ENCODE measurements around the gene TMEM86A.

TMEM86A gene

GRCh38 chr11:18727479-18728236 lies 29.1 kb downstream of the TMEM86A start:
- no peak for DNase-seq

DNA sequence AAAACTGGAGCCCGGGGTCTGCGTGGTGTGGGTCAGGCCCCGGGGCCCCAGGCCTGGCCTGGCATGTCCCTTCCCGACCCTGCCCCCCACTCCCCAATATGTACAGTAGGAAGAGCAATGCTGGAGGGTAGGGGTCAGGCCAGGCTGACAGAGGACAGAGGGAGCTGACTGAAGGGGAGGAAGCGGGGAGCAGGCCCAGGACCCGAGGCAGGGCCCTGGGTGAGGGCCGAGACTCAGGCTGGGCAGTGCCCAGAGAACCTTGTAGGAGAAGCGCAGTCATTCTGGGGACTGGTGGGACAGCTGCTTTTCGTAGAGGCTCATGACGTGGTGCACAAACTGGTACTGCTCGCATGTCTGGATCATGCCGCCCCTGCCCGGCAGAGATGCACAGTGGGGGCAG lies 30.1 kb downstream of the TMEM86A start:
- no peak for DNase-seq

- no peak for DNase-seq
These were observed 30.8 kb downstream of the TMEM86A start for GRCh38 chr11:18729426-18729825.

DNA sequence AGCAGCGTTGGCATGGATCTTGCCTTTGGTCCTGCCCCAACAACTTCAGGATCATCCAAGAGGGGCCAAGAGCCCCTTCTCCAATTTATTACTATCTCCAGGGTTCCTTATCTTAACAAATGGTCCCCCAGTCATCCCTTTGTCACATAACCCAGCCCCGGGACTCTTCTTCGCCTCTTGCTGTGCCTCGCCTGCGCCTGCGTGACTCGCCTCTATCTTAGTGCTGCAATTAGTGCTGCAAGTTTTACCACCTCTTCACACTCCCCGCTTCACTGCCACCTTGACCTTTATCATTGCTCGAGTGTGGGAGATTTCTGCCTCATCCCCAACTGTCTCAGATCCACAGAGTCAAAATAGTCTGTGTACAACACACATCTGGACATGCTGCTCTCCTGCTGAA lies 31.4 kb downstream of the TMEM86A start:
- no peak for DNase-seq

- DNase-seq, result no peak
These were observed 32.9 kb downstream of the TMEM86A start for GRCh38 chr11:18731441-18731840.

DNA sequence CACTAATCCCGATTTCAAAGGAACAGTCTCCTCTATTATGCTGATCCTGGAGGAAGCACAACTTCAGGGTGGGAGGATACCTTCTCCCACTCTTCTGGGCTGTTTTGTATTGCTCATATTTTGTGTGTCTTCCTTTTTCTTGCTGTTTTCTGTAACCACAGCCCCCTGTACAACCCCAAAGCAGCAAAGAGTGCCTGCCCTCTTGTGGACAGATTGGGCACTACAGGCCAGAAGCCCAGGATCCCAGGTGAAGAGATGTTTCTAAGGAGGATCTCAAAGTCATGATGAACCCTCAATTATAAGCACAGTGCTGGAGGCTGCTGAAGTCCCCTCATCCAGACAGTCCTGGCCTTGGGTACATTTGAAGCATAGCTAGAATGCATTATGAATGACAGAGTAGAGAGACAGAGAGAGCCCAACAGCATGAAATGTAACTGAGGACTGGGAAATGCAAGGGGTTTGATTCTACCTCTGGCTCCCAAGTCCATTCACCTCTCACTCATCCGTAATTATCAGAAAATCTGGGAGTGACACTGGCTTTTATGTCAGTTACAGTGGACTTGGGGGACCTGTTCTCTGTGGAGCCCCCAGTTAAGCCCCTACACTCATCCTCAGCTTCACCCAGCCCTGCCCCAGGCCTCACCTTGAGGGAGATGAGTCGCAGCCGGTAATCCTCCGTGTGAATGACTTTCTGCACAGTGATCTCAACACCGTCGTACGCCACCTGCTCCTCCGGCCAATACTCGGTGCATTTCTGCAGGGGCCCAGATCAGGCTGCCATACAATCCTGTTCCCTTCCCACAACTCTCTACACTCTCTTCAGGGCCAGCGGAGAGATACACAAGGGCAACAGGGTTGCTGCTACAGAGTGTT lies 33.6 kb downstream of the TMEM86A start:
- no peak for DNase-seq

- DNase-seq, result no peak
These were observed 34.6 kb downstream of the TMEM86A start for GRCh38 chr11:18733202-18733601.

DNA sequence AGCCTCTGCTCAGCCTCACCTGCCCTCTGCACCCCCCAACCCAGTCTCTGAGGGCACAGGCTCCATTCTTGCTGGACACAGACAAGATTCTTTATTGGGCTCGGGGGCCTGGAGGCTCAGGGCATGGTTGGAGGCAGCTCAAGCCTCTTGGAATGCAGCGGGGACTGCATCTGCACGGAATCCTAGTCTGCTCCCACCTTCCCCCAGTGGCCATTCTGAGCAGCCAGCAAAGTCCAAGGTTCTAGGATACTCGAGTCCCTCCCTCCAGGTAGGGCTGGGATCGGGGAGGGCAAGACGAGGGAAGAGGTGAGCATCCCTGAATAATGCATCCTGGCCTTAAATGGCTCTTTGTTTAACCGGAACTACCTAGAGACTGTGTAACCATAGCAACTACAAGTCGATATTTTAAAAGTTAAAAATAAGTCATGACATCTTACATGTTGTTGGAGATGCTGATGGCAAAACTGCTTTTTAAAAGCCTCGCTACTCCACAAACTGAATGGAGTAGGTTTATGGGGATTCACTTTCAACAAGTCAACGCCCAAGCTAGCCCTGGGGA lies 38.1 kb downstream of the TMEM86A start:
- no peak for DNase-seq

DNA sequence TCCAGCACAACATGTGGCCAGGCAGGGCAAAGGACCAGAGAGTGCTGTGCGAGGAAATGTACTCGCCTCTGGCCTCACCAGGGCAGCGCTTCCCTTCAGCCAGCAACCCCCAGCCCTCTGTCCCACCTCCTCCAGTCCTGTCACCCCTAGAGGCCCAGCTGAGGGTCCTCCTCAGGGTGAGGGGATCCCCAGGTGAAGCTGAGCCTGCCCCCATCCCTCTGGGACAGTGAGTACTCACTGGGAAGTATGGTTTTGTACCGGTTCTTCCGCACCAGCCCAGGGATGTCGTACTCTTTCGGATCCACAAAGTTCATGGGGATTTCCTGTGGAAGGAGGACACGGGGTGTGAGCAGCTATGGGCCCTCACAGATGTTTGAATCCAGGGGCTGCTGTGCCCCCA lies 39.1 kb downstream of the TMEM86A start:
- DNase-seq, result no peak

DNA sequence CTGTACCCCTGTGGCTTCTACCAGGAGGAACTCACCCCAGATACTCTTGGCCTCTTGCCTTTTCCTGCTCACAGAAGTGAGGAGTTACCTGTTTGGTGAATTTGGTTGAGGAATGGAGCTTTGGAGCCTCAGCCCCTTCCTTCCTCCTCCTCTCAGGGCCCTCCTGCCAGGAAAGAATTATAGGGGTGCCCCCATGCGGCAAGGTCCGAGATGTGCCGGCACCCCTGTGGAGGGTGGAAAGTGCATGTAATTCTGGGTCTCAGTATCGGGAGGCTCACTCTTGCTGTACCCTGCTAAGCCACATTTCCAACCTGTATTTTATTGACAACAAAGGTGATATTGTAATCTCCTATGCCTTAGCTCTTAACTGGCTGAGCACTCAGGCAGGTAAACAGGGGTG lies 41.1 kb downstream of the TMEM86A start:
- DNase-seq, result no peak

DNA sequence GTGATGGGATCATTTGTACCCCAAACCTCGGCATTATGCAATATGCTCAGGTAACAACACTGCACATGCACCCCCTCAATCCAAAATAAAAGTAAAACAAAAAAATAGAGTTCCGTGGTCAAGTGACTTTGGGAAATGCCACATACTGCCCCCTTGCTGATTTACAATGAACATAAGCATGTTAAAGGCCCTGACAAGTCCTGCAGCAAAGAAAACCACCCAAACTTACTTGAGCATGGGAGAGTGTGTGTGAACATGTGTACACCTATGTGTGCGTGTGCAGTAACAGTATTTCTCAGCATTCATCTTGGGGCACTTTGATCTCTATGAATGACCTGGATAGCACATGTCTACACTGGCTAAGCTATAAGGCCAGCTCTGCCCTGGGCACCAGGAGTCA lies 43.2 kb downstream of the TMEM86A start:
- no peak for DNase-seq

- DNase-seq, result no peak
These were observed 44.8 kb downstream of the TMEM86A start for GRCh38 chr11:18743365-18743764.

- no peak for DNase-seq
These were observed 45.4 kb downstream of the TMEM86A start for GRCh38 chr11:18743900-18744514.

GRCh38 chr11:18745251-18745650 lies 46.7 kb downstream of the TMEM86A start:
- no peak for DNase-seq

DNA sequence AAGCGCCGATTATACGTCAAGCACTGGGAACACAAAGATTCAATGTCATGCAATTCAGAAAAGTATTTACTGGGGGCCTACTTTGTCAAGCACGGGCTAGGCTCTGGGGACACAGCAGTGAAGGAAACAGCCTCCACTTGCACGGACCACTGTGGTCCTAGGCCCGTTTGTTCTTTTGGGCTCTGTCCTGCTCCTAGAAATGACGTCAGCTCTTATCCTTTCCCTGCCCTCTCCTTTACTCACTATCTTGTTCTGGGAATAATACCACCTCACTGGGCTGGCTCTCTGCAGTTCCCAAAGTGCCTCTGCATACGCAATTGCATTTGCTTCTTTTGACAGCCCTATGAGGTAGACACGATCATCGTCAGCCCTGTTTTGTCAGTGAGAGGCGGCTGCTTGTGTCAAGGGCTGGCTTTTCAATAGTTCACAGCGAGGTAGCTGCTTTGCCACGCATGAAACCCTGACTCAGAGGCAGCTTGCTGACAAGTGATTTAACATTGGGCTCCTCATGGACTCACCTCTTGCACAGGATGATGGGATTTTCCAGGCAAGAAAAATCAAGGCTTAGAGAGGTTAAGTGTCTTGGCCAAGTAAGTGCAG lies 50.3 kb downstream of the TMEM86A start:
- DNase-seq, result peak; percentile 97

- no peak for DNase-seq
These were observed 51.2 kb downstream of the TMEM86A start for GRCh38 chr11:18749681-18750319.

DNA sequence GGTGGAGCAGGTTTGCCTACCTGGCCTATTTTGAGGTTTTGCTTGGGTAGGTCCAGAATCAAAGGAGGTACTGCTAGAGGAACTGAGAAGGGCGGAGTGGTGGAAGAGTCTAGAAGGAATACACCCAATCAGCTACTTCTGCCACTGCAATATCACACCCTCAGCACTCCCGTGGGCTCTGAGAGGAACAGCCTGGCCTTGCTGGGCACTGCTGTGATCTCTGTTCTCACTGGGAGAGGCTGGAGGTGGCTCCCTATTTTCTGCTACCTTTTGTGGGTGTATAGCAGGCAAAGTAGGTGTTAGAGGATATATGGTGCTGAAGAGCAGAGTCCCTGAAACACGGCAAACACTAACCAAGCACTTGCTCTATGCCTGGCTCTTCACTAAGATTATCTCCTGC lies 52.4 kb downstream of the TMEM86A start:
- DNase-seq, result no peak

DNA sequence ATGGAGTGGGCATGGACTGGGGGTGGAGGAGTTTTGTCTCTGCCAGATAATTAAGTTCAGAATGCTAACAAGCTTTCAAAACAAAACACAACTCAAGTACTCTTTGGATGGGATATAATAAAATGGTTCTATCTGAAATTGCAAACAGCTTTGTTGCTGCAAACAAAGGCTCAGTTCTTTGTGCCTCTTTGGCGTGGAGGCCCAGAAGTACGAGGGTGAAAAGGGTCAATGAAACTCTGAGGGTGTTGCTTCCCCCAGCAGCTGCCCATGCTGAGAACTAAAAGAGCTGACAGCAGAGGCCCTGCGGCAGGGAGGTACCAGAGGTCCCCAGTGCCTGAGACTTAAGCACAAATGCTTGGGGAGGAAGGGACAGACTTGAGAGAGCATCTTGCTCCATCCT lies 53.9 kb downstream of the TMEM86A start:
- DNase-seq, result no peak

- no peak for DNase-seq
These were observed 55.7 kb downstream of the TMEM86A start for GRCh38 chr11:18754308-18754707.
